NT2/D1 (cell line): Measurements from ENCODE around the gene FMN2.

ENCODE experiments used
- DNase-seq: peaks from one replicate; pipeline ENCODE4 v3.0.0-alpha.2; 2011; ENCODE audit warnings: low read depth, low spot score
- H3K27me3 ChIP-seq: 2 replicates; pipeline ENCODE4 v1.6.0; 2011; ENCODE audit warnings: mild to moderate bottlenecking; ENCODE audit not compliant: insufficient read length, insufficient read depth
- H3K36me3 ChIP-seq: 2 replicates; pipeline ENCODE4 v1.6.1; 2011; ENCODE audit warnings: mild to moderate bottlenecking, low read length, mixed read lengths; ENCODE audit not compliant: insufficient read depth, insufficient read length
- H3K4me1 ChIP-seq: 2 replicates; pipeline ENCODE4 v1.5.1; 2011; ENCODE audit not compliant: insufficient read depth, insufficient read length
- H3K4me3 ChIP-seq: 2 replicates; pipeline ENCODE4 v1.5.1; 2011; ENCODE audit warnings: low read depth; ENCODE audit not compliant: insufficient read length
- H3K9ac ChIP-seq: 2 replicates; pipeline ENCODE4 v1.6.0; 2011; ENCODE audit warnings: low read depth; ENCODE audit not compliant: insufficient read length
- H3K9me3 ChIP-seq: 2 replicates; pipeline ENCODE4 v1.5.1; 2011; ENCODE audit warnings: mild to moderate bottlenecking, low read length; ENCODE audit not compliant: insufficient read depth
- SUZ12 ChIP-seq: IDR thresholded peaks from 2 replicates; pipeline ENCODE4 v1.6.1; 2011; ENCODE audit not compliant: insufficient read length, insufficient read depth; ENCODE audit errors: extremely low read depth
- YY1 ChIP-seq: IDR thresholded peaks from 2 replicates; pipeline ENCODE4 v1.6.1; 2011; ENCODE audit not compliant: insufficient read length, insufficient read depth
- ZNF274 ChIP-seq: IDR thresholded peaks from 2 replicates; pipeline ENCODE4 v1.6.1; 2011; ENCODE audit warnings: mild to moderate bottlenecking, low read depth, low read length

FMN2 gene

DNA sequence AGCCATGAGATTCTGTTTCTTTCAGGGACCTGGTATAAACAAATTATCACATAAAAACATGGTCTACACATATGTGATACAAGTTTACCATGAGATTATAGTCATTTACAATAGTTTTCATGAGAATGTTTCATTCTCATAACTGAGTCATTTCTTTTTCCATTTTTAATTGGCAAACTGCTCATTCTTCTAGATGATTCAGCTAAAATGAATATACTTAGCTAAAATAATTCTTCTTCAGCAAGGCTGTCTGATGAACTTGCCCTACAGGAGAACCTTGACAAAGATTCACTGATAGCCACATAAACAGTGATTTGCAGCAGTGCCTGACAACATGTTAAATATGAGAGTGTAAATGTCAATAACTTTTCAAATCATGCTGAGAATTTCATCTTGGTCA is 253.2 kb downstream of the FMN2 start:
- Histone ChIP-seq H3K4me3 (no peak overlapping the region), H3K9ac (no peak overlapping the region), H3K9me3 (no peaks in the 10 kb centered on the region), H3K36me3 (no peaks in the 10 kb centered on the region), H3K4me1 (no peaks in the 10 kb centered on the region), H3K27me3 (no peaks in the 10 kb centered on the region)
- DNase-seq: no peak
- no peak for TF ChIP-seq ZNF274
- no peak for TF ChIP-seq YY1
- no peak for TF ChIP-seq SUZ12

DNA sequence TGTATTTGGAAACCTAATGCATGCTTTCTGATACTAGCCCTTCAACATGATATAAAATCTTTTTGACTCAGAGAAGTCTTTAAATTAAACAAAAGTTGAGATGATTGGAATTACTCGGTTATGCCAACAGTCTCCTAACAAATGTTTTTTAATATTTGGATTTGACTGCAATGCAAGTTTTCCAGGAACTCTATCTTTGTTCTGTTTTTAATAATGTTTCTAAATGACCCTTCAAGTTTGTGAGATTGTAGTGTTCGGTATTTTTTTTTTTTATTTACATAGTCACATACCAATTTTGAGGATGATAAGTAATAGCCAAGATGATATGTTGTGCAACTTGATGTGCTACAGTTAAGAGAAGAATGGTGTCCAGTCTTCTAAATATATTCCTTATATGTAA is 258.0 kb downstream of the FMN2 start:
- H3K27me3 ChIP-seq: no peaks in the 10 kb centered on the region
- DNase-seq: no peak
- H3K9me3 ChIP-seq: no peaks in the 10 kb centered on the region
- no peak overlapping the region for H3K9ac ChIP-seq
- no peak overlapping the region for H3K4me3 ChIP-seq
- H3K4me1 ChIP-seq: no peaks in the 10 kb centered on the region
- H3K36me3 ChIP-seq: no peaks in the 10 kb centered on the region
- TF ChIP-seq ZNF274 (no peak), SUZ12 (no peak), YY1 (no peak)

DNA sequence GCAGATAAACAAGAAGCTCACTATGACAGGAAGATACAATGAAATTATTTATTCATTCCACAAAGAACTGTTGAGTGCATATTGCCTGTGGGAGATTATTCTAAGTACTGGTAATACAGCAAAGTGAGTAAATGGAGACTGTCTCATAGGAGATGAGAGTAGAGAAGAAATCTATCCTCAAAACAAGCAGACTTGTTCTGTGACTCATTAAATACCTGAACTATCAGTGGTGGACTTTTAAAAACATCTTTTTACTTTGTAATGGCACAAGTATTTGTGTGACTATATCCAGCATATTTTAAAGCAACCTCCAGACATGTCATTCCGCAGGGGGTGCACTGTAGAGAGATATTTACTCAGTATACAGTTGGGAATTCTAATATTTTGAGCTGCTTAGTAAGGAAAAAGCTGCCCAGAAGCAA is 259.2 kb downstream of the FMN2 start:
- no peak overlapping the region for H3K9ac ChIP-seq
- no peaks in the 10 kb centered on the region for H3K4me1 ChIP-seq
- H3K4me3 ChIP-seq: no peak overlapping the region
- H3K36me3 ChIP-seq: no peaks in the 10 kb centered on the region
- H3K9me3 ChIP-seq: no peaks in the 10 kb centered on the region
- TF ChIP-seq YY1 (no peak), ZNF274 (no peak), SUZ12 (no peak)
- no peaks in the 10 kb centered on the region for H3K27me3 ChIP-seq
- DNase-seq: no peak

DNA sequence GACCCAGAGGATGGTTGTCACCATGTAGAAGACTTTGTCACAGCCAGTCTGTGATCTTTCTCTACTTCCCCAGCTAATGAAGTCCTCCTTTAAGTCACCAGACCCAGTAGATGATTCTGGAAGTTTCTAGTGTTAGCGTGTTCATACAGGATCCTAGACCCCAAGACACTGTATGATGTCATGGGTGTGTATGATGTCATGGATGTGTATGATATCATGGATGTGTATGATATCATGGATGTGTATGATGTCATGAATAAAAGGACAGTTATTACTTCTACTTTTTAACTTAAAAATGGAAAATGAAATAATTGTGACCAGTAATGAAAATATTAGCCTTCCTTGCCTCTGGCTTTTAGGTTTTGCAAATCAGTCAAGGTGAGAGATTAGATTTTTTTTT is 260.0 kb downstream of the FMN2 start:
- Histone ChIP-seq H3K4me3 (no peak overlapping the region), H3K27me3 (no peaks in the 10 kb centered on the region), H3K9me3 (no peaks in the 10 kb centered on the region), H3K36me3 (no peaks in the 10 kb centered on the region), H3K4me1 (no peaks in the 10 kb centered on the region), H3K9ac (no peak overlapping the region)
- DNase-seq: no peak
- TF ChIP-seq ZNF274 (no peak), YY1 (no peak), SUZ12 (no peak)

DNA sequence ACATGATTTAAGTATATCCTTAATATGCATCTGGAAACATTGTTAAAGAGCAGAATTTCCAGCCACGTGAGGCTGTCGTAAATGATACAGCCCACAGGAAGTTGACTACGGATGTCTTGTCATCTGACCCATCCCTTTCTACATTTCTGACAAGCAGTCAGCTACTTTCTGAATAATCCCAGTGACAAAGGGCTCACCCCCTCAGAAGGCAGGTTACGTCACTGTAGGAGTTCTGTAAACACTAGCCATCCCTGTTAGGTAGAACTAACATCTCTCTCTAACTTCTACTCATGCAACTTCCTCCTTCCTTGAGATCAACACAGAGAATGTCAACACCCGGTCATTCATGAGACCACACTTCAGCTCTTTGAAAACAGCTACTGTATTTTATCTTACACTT is 261.1 kb downstream of the FMN2 start:
- Histone ChIP-seq H3K9me3 (no peaks in the 10 kb centered on the region), H3K4me3 (no peak overlapping the region), H3K36me3 (no peaks in the 10 kb centered on the region), H3K4me1 (no peaks in the 10 kb centered on the region), H3K9ac (no peak overlapping the region), H3K27me3 (no peaks in the 10 kb centered on the region)
- no peak for DNase-seq
- TF ChIP-seq YY1: no peak
- TF ChIP-seq SUZ12: no peak
- no peak for TF ChIP-seq ZNF274

DNA sequence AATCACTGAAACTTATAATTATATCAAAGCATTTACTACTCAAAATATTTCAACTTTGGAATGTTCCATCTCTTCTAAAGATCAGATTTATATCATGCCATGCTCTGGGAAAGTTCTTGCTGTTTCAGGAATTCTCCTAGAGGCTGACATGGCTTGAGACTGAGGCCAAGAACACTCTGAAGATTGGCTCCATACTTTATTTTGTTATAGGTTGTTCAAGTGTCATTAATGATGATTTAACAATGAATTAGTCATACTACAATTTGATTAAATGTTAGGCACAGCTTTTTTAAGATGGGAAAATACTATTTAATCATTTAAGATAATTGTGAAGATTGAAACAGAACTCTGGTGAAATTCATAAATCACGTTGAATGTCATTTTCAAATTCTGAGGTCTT is 264.9 kb downstream of the FMN2 start:
- Histone ChIP-seq H3K4me3 (no peak overlapping the region), H3K36me3 (no peaks in the 10 kb centered on the region), H3K9ac (no peak overlapping the region), H3K27me3 (no peaks in the 10 kb centered on the region), H3K9me3 (no peaks in the 10 kb centered on the region), H3K4me1 (no peaks in the 10 kb centered on the region)
- DNase-seq: no peak
- TF ChIP-seq YY1: no peak
- TF ChIP-seq SUZ12: no peak
- TF ChIP-seq ZNF274: no peak

DNA sequence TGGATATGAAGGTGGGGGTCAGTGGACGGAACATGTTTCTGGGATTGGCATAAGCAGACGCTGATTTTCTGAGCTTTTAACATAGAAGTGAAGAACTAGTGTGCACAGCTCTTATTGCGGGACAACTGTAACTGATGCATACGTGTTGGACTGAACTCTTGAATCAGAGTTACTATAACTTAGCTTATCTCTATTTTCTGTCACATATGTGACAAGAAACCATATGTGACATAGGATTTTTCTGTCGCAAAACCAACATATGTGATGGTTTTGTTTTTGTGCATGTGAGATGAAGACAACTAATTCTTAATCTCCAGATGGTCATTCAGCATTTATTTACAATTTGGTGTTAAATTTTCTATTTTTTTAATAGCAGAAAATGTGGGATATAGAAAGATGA is 270.4 kb downstream of the FMN2 start:
- no peaks in the 10 kb centered on the region for H3K27me3 ChIP-seq
- H3K36me3 ChIP-seq: no peaks in the 10 kb centered on the region
- TF ChIP-seq SUZ12 (no peak), YY1 (no peak), ZNF274 (no peak)
- no peaks in the 10 kb centered on the region for H3K4me1 ChIP-seq
- H3K9me3 ChIP-seq: no peaks in the 10 kb centered on the region
- no peak for DNase-seq
- no peak overlapping the region for H3K4me3 ChIP-seq
- H3K9ac ChIP-seq: no peak overlapping the region

DNA sequence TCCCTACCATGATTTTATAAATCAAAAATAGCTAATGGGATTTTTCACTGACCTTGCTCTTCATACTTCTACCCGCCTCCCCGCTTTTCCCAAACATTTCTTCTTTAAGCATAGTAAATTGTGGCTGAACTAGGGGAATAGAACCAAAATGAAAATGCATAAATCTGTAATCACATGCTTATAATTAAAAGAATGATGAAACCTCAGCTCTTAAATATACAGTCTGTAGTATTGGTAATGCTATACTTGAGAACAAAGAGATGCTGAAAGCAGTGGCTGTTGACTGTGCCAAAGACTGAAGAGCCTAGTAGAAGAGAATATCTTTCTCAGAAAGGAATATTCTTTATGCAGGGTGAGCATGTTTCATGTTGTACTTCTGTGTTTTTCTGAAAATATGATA is 271.1 kb downstream of the FMN2 start:
- no peak for DNase-seq
- Histone ChIP-seq H3K36me3 (no peaks in the 10 kb centered on the region), H3K9me3 (no peaks in the 10 kb centered on the region)

More for the DNA sequence above, 271.1 kb downstream of the FMN2 start:
- Histone ChIP-seq H3K4me1 (no peaks in the 10 kb centered on the region), H3K4me3 (no peak overlapping the region), H3K27me3 (no peaks in the 10 kb centered on the region), H3K9ac (no peak overlapping the region)
- TF ChIP-seq SUZ12 (no peak), ZNF274 (no peak), YY1 (no peak)
